Measurements from ENCODE around the gene LGALS16.

Gene LGALS16

GRCh38 chr19:39631178-39631577 is 24.5 kb upstream of the LGALS16 start:
- no peak for ATAC-seq
- TF ChIP-seq SNAI2 (CRISPR knock-in tag; IDR thresholded peaks at IDR 0.05), result no peak
- no peak for TF ChIP-seq TCF4 (CRISPR knock-in tag; IDR thresholded peaks at IDR 0.05; ENCODE audit: borderline replicate concordance)
- TF ChIP-seq CREB5 (CRISPR knock-in tag; IDR thresholded peaks at IDR 0.05; ENCODE audit: low read depth), result no peak
- no peak for TF ChIP-seq CSRNP3 (CRISPR knock-in tag; IDR thresholded peaks at IDR 0.05)
- TF ChIP-seq PPARA (CRISPR knock-in tag; IDR thresholded peaks at IDR 0.05; ENCODE audit: borderline replicate concordance), result no peak
- no peak for TF ChIP-seq BACH2 (CRISPR knock-in tag; IDR thresholded peaks at IDR 0.05; ENCODE audit: borderline replicate concordance)
- no peak for TF ChIP-seq ZFP3 (CRISPR knock-in tag; IDR thresholded peaks at IDR 0.05)
- no peak for TF ChIP-seq ARNTL (CRISPR knock-in tag; IDR thresholded peaks at IDR 0.05; ENCODE audit: borderline replicate concordance, low read depth)
- no peak for TF ChIP-seq ZNF565 (CRISPR knock-in tag; conservative IDR thresholded peaks at IDR 0.05; ENCODE audit: low read depth)
- no peak for TF ChIP-seq TOX (CRISPR knock-in tag; IDR thresholded peaks at IDR 0.05; ENCODE audit: borderline replicate concordance)
- TF ChIP-seq OSR1 (CRISPR knock-in tag; IDR thresholded peaks at IDR 0.05), result no peak
- TF ChIP-seq ZNF70 (CRISPR knock-in tag; IDR thresholded peaks at IDR 0.05), result no peak
- no peak for TF ChIP-seq RARB (CRISPR knock-in tag; IDR thresholded peaks at IDR 0.05)

- no peak for TF ChIP-seq GLIS3 (CRISPR knock-in tag; IDR thresholded peaks at IDR 0.05)
- TF ChIP-seq ZC3H10 (CRISPR knock-in tag; IDR thresholded peaks at IDR 0.05), result no peak
- no peak for ATAC-seq
Observed at GRCh38 chr19:39631626-39632025, 24.1 kb upstream of the LGALS16 start.

- ATAC-seq, result no peak
- TF ChIP-seq ZFP30 (CRISPR knock-in tag; IDR thresholded peaks at IDR 0.05) (no peak), ZNF8 (CRISPR knock-in tag; IDR thresholded peaks at IDR 0.05) (no peak), POU6F1 (CRISPR knock-in tag; IDR thresholded peaks at IDR 0.05; ENCODE audit: borderline replicate concordance, low read depth) (no peak), ZC3H10 (CRISPR knock-in tag; IDR thresholded peaks at IDR 0.05) (no peak), TCF4 (CRISPR knock-in tag; IDR thresholded peaks at IDR 0.05; ENCODE audit: borderline replicate concordance) (no peak), TOX (CRISPR knock-in tag; IDR thresholded peaks at IDR 0.05; ENCODE audit: borderline replicate concordance) (no peak), SNAI2 (CRISPR knock-in tag; IDR thresholded peaks at IDR 0.05) (no peak), RARB (CRISPR knock-in tag; IDR thresholded peaks at IDR 0.05) (no peak)
Observed at GRCh38 chr19:39637891-39638290, 17.8 kb upstream of the LGALS16 start.

- ATAC-seq, result no peak
- TF ChIP-seq BACH2 (CRISPR knock-in tag; IDR thresholded peaks at IDR 0.05; ENCODE audit: borderline replicate concordance) (no peak), ISL1 (CRISPR knock-in tag; IDR thresholded peaks at IDR 0.05) (no peak), ZNF8 (CRISPR knock-in tag; IDR thresholded peaks at IDR 0.05) (no peak), CSRNP3 (CRISPR knock-in tag; IDR thresholded peaks at IDR 0.05) (no peak), RARB (CRISPR knock-in tag; IDR thresholded peaks at IDR 0.05) (no peak), ZNF565 (CRISPR knock-in tag; conservative IDR thresholded peaks at IDR 0.05; ENCODE audit: low read depth) (no peak), OSR1 (CRISPR knock-in tag; IDR thresholded peaks at IDR 0.05) (no peak), ZC3H10 (CRISPR knock-in tag; IDR thresholded peaks at IDR 0.05) (no peak), ZFP30 (CRISPR knock-in tag; IDR thresholded peaks at IDR 0.05) (no peak), PPARA (CRISPR knock-in tag; IDR thresholded peaks at IDR 0.05; ENCODE audit: borderline replicate concordance) (no peak), TOX (CRISPR knock-in tag; IDR thresholded peaks at IDR 0.05; ENCODE audit: borderline replicate concordance) (no peak)
Observed at GRCh38 chr19:39641773-39642172, 13.9 kb upstream of the LGALS16 start.

GRCh38 chr19:39643591-39643990 is 12.1 kb upstream of the LGALS16 start:
- TF ChIP-seq BACH2 (CRISPR knock-in tag; IDR thresholded peaks at IDR 0.05; ENCODE audit: borderline replicate concordance) (no peak), PATZ1 (CRISPR knock-in tag; IDR thresholded peaks at IDR 0.05; ENCODE audit: borderline replicate concordance) (no peak), CSDC2 (CRISPR knock-in tag; IDR thresholded peaks at IDR 0.05) (no peak), ZFP30 (CRISPR knock-in tag; IDR thresholded peaks at IDR 0.05) (no peak), ISL1 (CRISPR knock-in tag; IDR thresholded peaks at IDR 0.05) (no peak), ESRRG (CRISPR knock-in tag; IDR thresholded peaks at IDR 0.05) (no peak), ZNF70 (CRISPR knock-in tag; IDR thresholded peaks at IDR 0.05) (no peak), POU6F1 (CRISPR knock-in tag; IDR thresholded peaks at IDR 0.05; ENCODE audit: borderline replicate concordance, low read depth) (no peak), ZNF565 (CRISPR knock-in tag; conservative IDR thresholded peaks at IDR 0.05; ENCODE audit: low read depth) (no peak), ARNTL (CRISPR knock-in tag; IDR thresholded peaks at IDR 0.05; ENCODE audit: borderline replicate concordance, low read depth) (no peak), ZC3H10 (CRISPR knock-in tag; IDR thresholded peaks at IDR 0.05) (no peak)
- ATAC-seq, result no peak
